IMR-90 (cell line): Measurements from ENCODE around the gene SLC16A2. TPM values are rescaled to one million over a fixed set of nuclear protein-coding genes. Genes with fewer than 3 reads are reported as not detected.

Source experiments
- ATAC-seq: fragments of 200-7000 bp; cut with Tn5 transposase; 2 replicates; pipeline ENCODE4 v1.9.1; 2020; ENCODE audit warnings: low read depth, mild to moderate bottlenecking, moderate library complexity
- BruUV-seq: library from RNA; stranded (reverse); fragments of 400-500 nt; replicated peaks from 2 replicates; lab custom pipeline; 2021; lab: Mats Ljungman, UMichigan
- CTCF ChIA-PET: fragments of 300-600 bp; formaldehyde crosslinking; extraction: SDS; loops from one replicate; lab custom pipeline; 2021; ENCODE audit warnings: antibody characterized with exemption; lab: Yijun Ruan, JAX
- POLR2A ChIA-PET: fragments of 300-600 bp; sonication (Branson Sonifier 250); formaldehyde crosslinking; loops from one replicate; lab custom pipeline; 2022; ENCODE audit warnings: antibody characterized with exemption; ENCODE audit not compliant: unreplicated experiment; lab: Charles Lee
- DNase-seq: peaks from one replicate; pipeline ENCODE4 v3.0.0; 2013
- H2AFZ ChIP-seq: replicated peaks from 2 replicates; pipeline ENCODE3; 2013; ENCODE audit warnings: low read length, mild to moderate bottlenecking; ENCODE audit not compliant: poor library complexity
- H2AK5ac ChIP-seq: 2 replicates; pipeline ENCODE4 v1.6.1; 2013; ENCODE audit warnings: low read depth, low read length, inconsistent platforms
- H2AK9ac ChIP-seq: replicated peaks from 2 replicates; pipeline ENCODE3; 2013; ENCODE audit warnings: mild to moderate bottlenecking, low read depth, low read length, moderate library complexity; ENCODE audit not compliant: poor library complexity
- H2BK120ac ChIP-seq: 2 replicates; pipeline ENCODE4 v1.6.1; 2013; ENCODE audit warnings: low read depth, low read length, inconsistent platforms
- H2BK15ac ChIP-seq: 3 replicates; pipeline ENCODE4 v1.6.1; 2013; ENCODE audit warnings: low read depth, low read length, inconsistent platforms
- H2BK20ac ChIP-seq: 2 replicates; pipeline ENCODE4 v1.6.1; 2013; ENCODE audit warnings: low read depth, mild to moderate bottlenecking, inconsistent platforms, low read length, moderate library complexity
- H2BK5ac ChIP-seq: 2 replicates; pipeline ENCODE4 v1.6.1; 2013; ENCODE audit warnings: mild to moderate bottlenecking, low read depth, low read length, inconsistent platforms; ENCODE audit not compliant: poor library complexity, severe bottlenecking
- H3K14ac ChIP-seq: replicated peaks from 2 replicates; pipeline ENCODE4 v1.6.1; 2013; ENCODE audit warnings: low read depth, low read length, inconsistent platforms
- H3K18ac ChIP-seq: 2 replicates; pipeline ENCODE4 v1.6.1; 2013; ENCODE audit warnings: low read depth, low read length, control low read depth
- H3K23ac ChIP-seq: 2 replicates; pipeline ENCODE4 v1.6.1; 2013; ENCODE audit warnings: low read depth, low read length, inconsistent platforms
- H3K27ac ChIP-seq: 2 replicates; pipeline ENCODE4 v1.5.1; 2013; ENCODE audit warnings: mild to moderate bottlenecking, control low read depth, low read length; ENCODE audit not compliant: insufficient read depth
- H3K27me3 ChIP-seq: 2 replicates; pipeline ENCODE4 v1.6.1; 2013; ENCODE audit warnings: low read length; ENCODE audit not compliant: control insufficient read depth, insufficient read depth
- H3K36me3 ChIP-seq: 2 replicates; pipeline ENCODE4 v1.6.1; 2013; ENCODE audit warnings: low read length, mixed read lengths; ENCODE audit not compliant: control insufficient read depth, insufficient read depth
- H3K4ac ChIP-seq: 2 replicates; pipeline ENCODE4 v1.6.1; 2013; ENCODE audit warnings: low read depth, low read length, inconsistent platforms
- H3K4me1 ChIP-seq: 2 replicates; pipeline ENCODE4 v1.6.1; 2013; ENCODE audit warnings: low read length, mixed read lengths; ENCODE audit not compliant: control insufficient read depth, insufficient read depth
- H3K4me2 ChIP-seq: 2 replicates; pipeline ENCODE4 v1.6.1; 2013; ENCODE audit warnings: low read depth, mild to moderate bottlenecking, control low read depth, low read length, moderate library complexity
- H3K4me3 ChIP-seq: 2 replicates; pipeline ENCODE4 v1.5.1; 2013; ENCODE audit warnings: low read depth, mild to moderate bottlenecking, control low read depth, low read length, moderate library complexity; ENCODE audit not compliant: insufficient read depth
- H3K56ac ChIP-seq: 2 replicates; pipeline ENCODE4 v1.6.1; 2013; ENCODE audit warnings: low read length, inconsistent platforms; ENCODE audit not compliant: insufficient read depth; ENCODE audit errors: extremely low read depth
- H3K79me1 ChIP-seq, 2 experiments: 2 replicates each; pipeline ENCODE4 v1.6.1; 2013; ENCODE audit warnings: low read length in 2 of 2, inconsistent platforms in 1 of 2, low read depth in 1 of 2
- H3K9ac ChIP-seq: 2 replicates; pipeline ENCODE4 v1.6.1; 2013; ENCODE audit warnings: low read depth, low read length, control low read depth
- H3K9me1 ChIP-seq: 2 replicates; pipeline ENCODE4 v1.6.1; 2013; ENCODE audit warnings: low read length, inconsistent platforms; ENCODE audit not compliant: insufficient read depth
- H3K9me3 ChIP-seq: 2 replicates; pipeline ENCODE4 v1.6.1; 2013; ENCODE audit warnings: low read length; ENCODE audit not compliant: control insufficient read depth, insufficient read depth
- H4K20me1 ChIP-seq: 2 replicates; pipeline ENCODE4 v1.6.1; 2013; ENCODE audit warnings: low read length, inconsistent platforms; ENCODE audit not compliant: insufficient read depth
- H4K5ac ChIP-seq: 2 replicates; pipeline ENCODE4 v1.6.1; 2013; ENCODE audit warnings: mild to moderate bottlenecking, low read depth, low read length, control low read depth
- H4K8ac ChIP-seq, 2 experiments: 2 replicates each; pipeline ENCODE4 v1.6.1; 2013; ENCODE audit warnings: low read depth in 2 of 2, low read length in 2 of 2, control low read depth in 1 of 2, inconsistent platforms in 1 of 2
- H4K91ac ChIP-seq: 2 replicates; pipeline ENCODE4 v1.6.1; 2013; ENCODE audit warnings: low read depth, low read length, inconsistent platforms; ENCODE audit not compliant: insufficient read depth
- RAD21 ChIP-seq: IDR thresholded peaks from 2 replicates; pipeline ENCODE4 v1.6.1; 2012; ENCODE audit warnings: low read length, improper control_type of control experiment
- RFX5 ChIP-seq: IDR thresholded peaks from 2 replicates; pipeline ENCODE4 v1.8.0; 2012; ENCODE audit warnings: low read depth, mild to moderate bottlenecking, low read length, moderate library complexity
- SMC3 ChIP-seq: fragments of 150-350 bp; IDR thresholded peaks from 2 replicates; pipeline ENCODE4 v1.6.1; 2016; ENCODE audit warnings: low read depth, mild to moderate bottlenecking, antibody characterized with exemption, low read length, moderate library complexity
- WGBS, 2 experiments: methylation state at CpG; one replicate each; pipeline versions ENCODE4 v1.1.5 to v1.1.7; 2013; ENCODE audit warnings: missing lambda C conversion rate in 2 of 2; ENCODE audit not compliant: insufficient read length in 1 of 2; ENCODE audit errors: extremely low coverage in 2 of 2; 5-methylcytosine and 5-hydroxymethylcytosine counted together
- dilution Hi-C: fragments of 300-500 bp; cut with HindIII; formaldehyde crosslinking; loops from one replicate; pipeline ENCODE4 v1.14.3; 2018; ENCODE audit warnings: low sequenced_read_pairs; ENCODE audit not compliant: unreplicated experiment
- in situ Hi-C: fragments of 300-500 bp; cut with MboI; formaldehyde crosslinking; loops from 3 replicates; pipeline ENCODE4 v1.14.3; 2019; ENCODE audit warnings: low sequenced_read_pairs, inconsistent platforms, mixed read lengths
- intact Hi-C: fragments of 100-400 bp; cut with micrococcal nuclease; formaldehyde crosslinking; loops from 2 replicates; pipeline ENCODE4 v1.10.0; 2022
- polyA plus RNA-seq, 3 experiments: library from polyadenylated mRNA; depleted of rRNA; stranded (reverse); fragments of >200 nt; gene quantifications; 2 replicates each; pipeline ENCODE4 v1.2.3, GENCODE V29; 2012; ENCODE audit warnings: low replicate concordance in 1 of 3
- total RNA-seq: library from RNA; depleted of rRNA; stranded (reverse); fragments of >200 nt; gene quantifications from 2 replicates; pipeline ENCODE4 v1.2.3, GENCODE V29; 2012
- TF ChIP-seq, protein P1 (sequence below): conservative IDR thresholded peaks from 2 replicates; pipeline ENCODE4 v1.5.1; 2012; ENCODE audit warnings: mild to moderate bottlenecking, low read depth, low read length, improper control_type of control experiment

The SLC16A2 gene
- total and polyA plus RNA-seq, 2 of the 4 experiments (the other 2 are of a cell fraction) = 6.1 to 23.8 TPM

DNA sequence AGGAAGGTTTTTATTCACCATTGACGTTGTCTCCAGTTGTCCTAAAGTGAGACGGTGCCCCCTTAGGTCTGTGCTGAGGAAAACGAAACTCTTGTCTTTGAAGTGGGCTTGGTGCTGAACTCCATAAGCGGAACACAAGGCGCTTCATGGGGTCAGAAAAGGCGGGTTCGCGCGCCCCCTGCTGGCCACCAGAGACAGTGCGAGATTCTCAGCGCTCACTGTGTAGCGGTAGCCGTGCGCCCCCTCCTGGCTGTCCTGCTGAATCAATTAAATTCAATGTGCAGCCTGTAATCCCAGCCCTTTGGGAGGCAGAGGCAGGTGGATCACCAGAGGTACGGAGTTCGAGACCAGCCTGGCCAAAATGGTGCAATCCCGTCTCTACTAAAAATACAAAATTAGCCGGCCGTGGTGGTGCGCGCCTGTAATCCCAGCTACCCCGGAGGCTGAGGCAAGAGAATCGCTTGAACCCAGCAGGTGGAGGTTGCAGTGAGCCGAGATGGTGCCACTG, 129.1 kb downstream of the SLC16A2 start:
- H4K91ac ChIP-seq = no peak overlapping the region
- H2BK120ac ChIP-seq = peak overlapping the region; percentile 55; the same call in 1 of the 2 replicates
- H2AFZ ChIP-seq = peak overlapping the region; percentile 93
- dilution Hi-C loops (no loop called here), intact Hi-C loops (loop anchor here (1.0 to 10.0 kb wide), 6 partner anchors 128 to 1054 kb away; partner anchors contain the start of gene SLC16A2), in situ Hi-C loops (no loop called here)
- peak; percentile 97 for ATAC-seq
- no peaks in the 10 kb centered on the region for H3K4me1 ChIP-seq
- no peak overlapping the region; the same call in 2 of the 3 replicates for H2BK15ac ChIP-seq
- no peak overlapping the region for H3K4ac ChIP-seq
- no peaks in the 10 kb centered on the region; the same call in 1 of the 2 replicates for H3K27me3 ChIP-seq
- CTCF ChIA-PET = no interaction called here
- no peaks in the 10 kb centered on the region for H3K79me1 ChIP-seq
- H4K20me1 ChIP-seq = no peaks in the 10 kb centered on the region
- H2AK5ac ChIP-seq = no peak overlapping the region
- H3K36me3 ChIP-seq = no peaks in the 10 kb centered on the region
- 0 out of 2 replicates have a peak overlapping the region, but pooled peaks have one; percentile 74 for H3K23ac ChIP-seq
- peak overlapping the region; percentile 38; the same call in 1 of the 2 replicates for H3K4me3 ChIP-seq
- H3K9ac ChIP-seq = peak overlapping the region; percentile 73
- H3K9me1 ChIP-seq = no peaks in the 10 kb centered on the region
- BruUV-seq = no TSS peak
- peak overlapping the region; percentile 58; the same call in 1 of the 2 replicates for H3K56ac ChIP-seq
- TF ChIP-seq RFX5 (no peak), RAD21 (peak; percentile 95), SMC3 (peak; percentile 93)
- TF ChIP-seq, protein P1, sequence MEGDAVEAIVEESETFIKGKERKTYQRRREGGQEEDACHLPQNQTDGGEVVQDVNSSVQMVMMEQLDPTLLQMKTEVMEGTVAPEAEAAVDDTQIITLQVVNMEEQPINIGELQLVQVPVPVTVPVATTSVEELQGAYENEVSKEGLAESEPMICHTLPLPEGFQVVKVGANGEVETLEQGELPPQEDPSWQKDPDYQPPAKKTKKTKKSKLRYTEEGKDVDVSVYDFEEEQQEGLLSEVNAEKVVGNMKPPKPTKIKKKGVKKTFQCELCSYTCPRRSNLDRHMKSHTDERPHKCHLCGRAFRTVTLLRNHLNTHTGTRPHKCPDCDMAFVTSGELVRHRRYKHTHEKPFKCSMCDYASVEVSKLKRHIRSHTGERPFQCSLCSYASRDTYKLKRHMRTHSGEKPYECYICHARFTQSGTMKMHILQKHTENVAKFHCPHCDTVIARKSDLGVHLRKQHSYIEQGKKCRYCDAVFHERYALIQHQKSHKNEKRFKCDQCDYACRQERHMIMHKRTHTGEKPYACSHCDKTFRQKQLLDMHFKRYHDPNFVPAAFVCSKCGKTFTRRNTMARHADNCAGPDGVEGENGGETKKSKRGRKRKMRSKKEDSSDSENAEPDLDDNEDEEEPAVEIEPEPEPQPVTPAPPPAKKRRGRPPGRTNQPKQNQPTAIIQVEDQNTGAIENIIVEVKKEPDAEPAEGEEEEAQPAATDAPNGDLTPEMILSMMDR = peak; percentile 99
- no peak overlapping the region for H4K5ac ChIP-seq
- 6% methylated on average over 14 of the region's 24 CpGs; no CpG with 5 or more reads in 1 of the 2 experiments for WGBS, 2 experiments
- POLR2A ChIA-PET = no interaction called here
- peak overlapping the region; percentile 94 for H3K4me2 ChIP-seq
- 0 out of 2 replicates have a peak overlapping the region, but pooled peaks have one; percentile 53 for H3K18ac ChIP-seq
- H2BK5ac ChIP-seq = no peak overlapping the region
- no peak overlapping the region for H2AK9ac ChIP-seq
- DNase-seq = peak; percentile 67
- H3K27ac ChIP-seq = no peak overlapping the region
- peak overlapping the region in 1 of 2 experiments; percentile 51; a peak in 1 of 4 replicates for H4K8ac ChIP-seq
- H3K14ac ChIP-seq = peak overlapping the region; percentile 86
- peak overlapping the region; percentile 77 for H2BK20ac ChIP-seq
- no peaks in the 10 kb centered on the region for H3K9me3 ChIP-seq
